GM04503 (cell line): Measurements from ENCODE around the gene GTF2I.
A peak's percentile ranks its signal among the peaks of the same experiment; 100 is the strongest.
"Not testable (repeated sequence)": the region's sequence is repeated elsewhere in the genome, so short reads cannot be mapped to it uniquely, and the experiment has no call there.

Experiments
- DNase-seq: peaks from one replicate; pipeline ENCODE4 v3.0.0-alpha.2; 2012; ENCODE audit warnings: low read depth

Gene GTF2I

DNA sequence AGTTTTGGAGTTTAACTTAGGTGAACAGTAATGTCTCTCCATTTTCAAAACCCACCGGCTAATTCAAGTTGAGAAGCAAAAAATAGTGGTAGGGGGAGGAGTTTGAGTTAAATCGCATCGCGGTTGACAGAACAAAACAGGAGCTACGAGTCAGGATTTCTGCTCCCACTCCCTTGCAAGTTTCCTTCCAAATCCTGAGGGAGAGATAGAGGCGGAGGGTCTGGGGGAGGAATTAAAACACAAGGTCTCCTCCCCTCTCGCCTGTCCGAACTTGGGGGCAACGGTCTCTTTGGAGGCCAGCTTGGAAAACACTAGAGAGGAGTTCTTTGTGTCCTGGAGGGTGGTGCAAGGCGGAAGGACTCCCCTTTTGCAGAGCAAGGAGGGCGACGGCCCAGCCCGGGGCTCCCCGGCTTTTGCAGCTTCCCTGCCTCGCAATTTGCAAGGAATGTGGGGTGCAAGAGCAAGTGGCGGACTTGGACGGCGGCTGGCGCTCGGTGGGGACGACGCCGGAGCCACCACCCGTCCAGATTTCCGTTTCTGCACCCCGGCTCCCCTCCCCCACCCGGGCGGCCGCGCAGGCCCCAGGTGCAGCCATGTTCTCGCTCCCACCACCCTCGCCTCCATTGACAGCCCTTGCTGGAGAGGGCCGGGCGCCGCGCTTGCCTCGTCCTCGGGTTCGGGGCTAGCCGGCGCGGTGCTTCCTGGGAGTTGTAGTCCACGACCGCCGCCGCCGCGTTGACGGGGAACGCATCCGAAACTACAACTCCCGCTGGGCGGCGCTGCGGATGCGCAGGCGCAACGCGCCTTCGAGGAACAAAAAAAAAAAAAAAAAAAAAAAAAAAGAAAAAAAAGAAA, 454 bp upstream of the GTF2I start:
- peak; percentile 67 for DNase-seq

DNA sequence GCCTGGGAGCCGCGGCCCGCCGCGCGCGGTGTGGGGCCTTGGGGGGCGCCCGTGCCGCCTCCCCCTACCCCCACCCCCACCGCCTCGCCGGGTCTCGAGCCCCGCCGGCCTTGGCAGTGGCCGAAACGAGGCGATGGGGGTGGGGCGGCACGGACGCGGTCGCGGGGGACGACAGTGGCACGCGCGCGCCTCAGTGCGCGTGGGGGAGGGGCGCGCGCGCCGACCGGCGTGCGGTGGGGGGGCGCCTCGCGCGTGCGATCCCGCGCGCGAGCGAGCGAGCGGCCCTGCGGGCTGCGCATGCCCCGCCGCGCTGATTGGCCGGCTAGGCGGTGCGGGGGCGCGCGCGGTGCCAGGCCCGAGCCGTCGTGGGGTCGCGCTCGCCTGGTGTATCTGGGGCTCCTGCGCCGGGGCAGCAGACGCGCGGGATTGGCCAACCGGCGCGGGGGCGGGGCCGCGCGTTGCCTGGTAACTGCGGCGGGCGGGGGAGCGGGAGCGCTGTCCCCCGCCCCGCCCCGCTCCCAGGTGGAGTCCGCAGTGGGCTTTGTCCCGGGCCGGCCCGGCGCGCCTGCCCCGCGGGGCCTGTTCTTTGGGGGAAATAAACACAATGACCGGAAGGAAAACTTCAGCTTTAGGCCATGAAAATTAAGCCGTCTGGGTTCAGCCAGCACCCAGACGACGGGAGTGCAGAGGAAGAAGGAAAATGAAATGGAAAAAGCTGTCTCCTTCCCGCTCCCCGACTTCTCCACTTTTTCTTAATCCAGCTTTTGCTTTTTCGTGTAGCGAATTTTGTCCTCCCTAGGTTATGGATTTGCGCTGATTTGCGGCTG, 873 bp downstream of the GTF2I start:
- DNase-seq: peak; percentile 38

DNA sequence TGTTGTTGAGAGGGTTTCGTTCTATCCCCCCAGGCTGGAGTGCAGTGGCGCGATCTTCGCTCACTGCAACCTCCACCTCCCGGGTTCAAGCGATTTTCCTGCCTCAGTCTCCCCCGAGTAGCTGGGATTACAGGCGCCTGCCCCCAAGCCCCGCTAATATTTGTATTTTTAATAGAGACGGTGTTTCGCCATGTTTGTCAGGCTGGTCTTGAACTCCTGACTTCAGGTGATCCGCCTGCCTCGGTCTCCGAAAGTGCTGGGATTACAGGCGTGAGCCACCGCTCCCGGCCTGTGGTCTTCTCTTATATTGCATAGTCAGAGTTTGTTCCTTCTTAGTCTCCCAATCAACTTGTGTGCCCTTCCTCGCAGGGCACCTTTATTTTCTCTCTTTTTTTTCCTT, 2.7 kb downstream of the GTF2I start:
- not testable (repeated sequence) for DNase-seq

DNA sequence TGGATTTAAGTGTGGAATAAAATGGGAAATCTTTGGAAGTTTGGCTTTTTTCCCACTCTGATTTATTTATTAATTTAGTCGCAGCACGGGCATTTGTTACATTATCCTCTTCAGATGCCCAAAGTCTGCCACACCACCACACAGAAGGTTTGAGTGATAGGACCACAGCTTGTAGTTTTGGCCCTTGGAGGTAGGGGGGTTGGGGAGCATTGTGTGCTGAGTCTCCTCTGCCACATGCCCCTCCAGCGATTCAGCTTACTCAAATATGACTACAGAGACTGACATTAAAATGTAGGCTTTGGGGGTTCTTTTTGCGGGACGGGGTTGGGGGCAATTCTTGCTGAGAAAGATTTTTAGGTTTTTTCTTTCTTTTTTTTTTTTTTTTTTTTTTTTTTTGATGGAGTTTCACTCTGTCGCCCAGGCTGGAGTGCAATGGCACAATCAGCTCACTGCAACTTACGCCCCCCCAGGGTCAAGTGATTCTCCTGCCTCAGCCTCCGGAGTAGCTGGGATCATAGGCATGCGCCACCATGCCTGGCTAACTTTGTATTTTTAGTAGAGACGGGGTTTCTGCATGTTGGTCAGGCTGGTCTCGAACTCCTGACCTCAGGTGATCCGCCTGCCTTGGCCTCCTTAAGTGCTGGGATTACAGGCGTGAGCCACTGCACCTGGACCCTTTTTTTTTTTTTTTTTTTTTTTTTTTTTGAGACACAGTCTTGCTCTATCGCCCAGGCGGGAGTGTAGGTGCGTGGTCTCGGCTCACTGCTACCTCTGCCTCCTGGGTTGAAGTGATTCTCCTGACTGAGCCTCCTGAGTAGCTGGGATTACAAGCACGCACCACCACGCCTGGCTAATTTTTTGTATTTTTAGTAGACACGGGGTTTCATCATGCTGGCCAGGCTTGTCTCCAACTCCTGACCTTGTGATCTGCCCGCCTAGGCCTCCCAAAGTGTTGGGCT, 4.6 kb downstream of the GTF2I start:
- not testable (repeated sequence) for DNase-seq

DNA sequence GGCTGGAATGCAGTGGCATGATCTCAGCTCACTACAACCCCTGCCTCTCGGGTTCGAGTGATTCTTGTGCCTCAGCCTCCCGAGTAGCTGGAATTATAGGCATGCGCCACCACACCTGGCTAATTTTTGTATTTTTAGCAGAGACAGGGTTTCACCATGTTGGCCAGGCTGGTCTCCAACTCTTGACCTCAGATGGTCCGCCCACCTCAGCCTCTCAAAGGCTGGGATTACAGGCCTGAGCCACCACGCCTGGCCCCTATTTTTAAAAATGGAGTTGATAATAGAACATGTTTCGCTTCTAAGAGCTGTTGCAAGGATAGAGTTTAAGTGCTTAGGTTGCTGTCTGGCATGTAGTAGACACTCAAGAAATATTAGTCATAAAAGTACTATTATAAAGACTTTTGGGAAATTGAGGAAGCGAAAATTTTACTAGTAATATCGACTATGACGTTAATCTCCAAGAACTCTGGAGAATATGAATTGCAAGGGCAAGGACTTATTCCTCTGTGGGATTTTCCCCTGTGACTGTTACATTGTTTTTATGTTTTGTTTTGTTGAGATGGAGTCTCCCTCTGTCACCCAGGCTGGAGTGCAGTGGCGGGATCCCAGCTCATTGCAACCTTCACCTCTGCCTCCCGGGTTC, 7.9 kb downstream of the GTF2I start:
- DNase-seq: no peak

DNA sequence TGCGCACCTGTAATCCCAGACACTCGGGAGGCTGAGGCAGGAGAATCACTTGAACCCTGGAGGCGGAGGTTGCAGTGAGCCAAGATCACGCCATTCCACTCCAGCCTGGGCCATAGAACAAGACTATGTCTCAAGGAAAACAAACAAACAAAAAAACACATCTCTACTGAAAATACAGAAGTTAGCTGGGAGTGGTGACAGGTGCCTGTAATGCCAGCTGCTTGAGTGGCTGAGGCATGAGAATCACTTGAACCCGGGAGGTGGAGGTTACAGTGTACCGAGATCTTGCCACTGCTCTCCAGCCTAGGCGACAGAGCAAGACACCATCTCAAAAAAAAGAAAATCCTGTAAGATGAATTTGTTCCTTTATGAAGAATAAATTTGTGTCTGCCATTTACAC, 9.5 kb downstream of the GTF2I start:
- not testable (repeated sequence) for DNase-seq

DNA sequence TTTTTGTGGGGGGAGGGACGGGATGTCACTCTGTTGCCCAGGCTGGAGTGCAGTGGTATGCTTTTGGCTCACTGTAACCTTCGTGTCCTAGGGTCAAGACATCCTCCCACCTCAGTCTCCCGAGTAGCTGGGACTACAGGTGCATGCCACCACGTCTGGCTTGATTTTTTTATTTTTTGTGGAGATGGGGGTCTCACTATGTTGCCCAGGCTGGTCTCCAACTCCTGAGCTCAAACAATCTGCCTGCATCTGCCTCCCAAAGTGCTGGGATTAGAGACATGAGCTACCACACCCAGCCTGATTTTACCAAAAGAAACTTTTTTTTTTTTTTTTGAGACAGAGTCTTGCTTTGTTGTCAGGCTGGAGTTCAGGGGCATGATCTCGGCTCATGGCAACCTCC, 10.0 kb downstream of the GTF2I start:
- not testable (repeated sequence) for DNase-seq

DNA sequence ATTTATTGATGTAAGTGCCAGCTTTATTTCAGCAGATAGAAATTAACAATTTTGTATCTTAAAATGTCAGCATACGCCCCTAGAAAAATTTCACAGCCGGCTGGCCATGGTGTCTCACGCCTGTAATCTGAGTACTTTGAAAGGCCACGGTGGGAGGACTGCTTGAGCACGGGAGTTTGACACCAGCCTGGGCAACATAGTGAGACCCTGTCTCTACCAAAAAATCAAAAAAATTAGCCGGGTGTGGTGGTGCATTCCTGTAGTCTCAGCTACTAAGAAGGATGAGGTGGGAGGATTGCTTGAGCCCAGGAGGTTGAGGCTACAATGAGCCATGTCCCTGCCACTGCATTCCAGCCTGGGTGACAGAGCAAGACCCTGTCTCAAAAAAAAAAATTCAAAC, 14.1 kb downstream of the GTF2I start:
- no peak for DNase-seq

DNA sequence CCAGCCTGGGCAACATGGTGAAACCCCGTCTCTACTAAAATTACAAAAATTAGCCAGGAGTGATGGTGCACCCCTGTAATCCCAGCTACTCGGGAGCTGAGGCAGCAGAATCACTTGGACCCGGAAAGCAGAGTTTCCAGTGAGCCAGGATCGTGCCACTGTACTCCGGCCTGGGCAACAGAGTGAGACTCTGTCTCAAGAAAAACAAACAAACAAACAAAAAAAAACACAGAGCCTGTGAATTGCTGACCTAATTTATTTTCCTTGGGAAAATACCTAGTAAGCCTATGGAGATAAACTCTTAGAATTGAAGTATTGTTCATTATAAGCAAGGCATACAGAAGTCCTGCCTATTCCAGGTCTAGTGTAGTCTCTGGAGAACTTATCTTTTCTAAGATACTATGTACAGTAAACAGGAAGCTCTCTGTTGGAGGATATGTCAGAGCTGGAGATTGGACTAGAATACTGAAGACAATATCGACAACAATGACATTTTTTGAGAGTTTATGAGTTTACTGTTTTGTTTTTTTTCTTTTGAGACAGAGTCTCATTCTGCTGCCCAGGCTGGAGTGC, 14.9 kb downstream of the GTF2I start:
- no peak for DNase-seq

DNA sequence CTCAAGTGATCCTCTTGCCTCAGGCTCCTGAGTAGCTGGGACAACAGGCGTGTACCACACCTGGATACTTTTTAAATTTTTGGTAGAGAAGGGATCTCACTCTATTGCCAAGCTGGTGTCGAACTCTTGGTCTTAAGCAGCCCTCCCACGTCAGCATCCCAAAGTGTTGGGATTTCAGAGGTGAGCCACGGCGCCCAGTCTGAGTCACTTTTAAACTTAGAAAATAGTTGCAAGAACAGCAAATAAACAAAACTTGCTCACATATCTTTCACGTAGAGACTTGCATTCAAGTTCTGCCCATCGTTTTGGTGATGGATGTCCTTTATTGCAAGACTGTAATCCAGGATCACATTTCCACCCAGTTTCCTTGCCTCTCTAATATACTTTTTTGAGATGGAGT, 16.6 kb downstream of the GTF2I start:
- no peak for DNase-seq

DNA sequence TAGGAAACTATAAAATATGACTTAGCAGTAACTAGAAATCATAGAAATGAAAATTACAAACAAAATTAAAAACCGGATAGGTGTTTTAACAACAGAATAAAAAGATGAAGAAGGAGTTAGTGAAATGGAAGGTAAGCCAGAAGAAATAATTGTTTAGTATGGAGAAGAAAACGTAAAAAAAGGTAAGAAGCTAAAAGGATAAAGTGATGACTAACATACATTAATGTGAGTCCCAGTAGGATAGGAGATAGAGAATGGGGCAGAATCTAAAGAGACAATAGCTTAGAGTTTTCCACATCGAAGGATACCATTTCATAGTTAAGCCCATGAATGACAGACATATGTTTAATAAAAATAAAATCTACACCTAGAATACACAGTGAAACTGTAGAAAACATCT, 25.3 kb downstream of the GTF2I start:
- no peak for DNase-seq

DNA sequence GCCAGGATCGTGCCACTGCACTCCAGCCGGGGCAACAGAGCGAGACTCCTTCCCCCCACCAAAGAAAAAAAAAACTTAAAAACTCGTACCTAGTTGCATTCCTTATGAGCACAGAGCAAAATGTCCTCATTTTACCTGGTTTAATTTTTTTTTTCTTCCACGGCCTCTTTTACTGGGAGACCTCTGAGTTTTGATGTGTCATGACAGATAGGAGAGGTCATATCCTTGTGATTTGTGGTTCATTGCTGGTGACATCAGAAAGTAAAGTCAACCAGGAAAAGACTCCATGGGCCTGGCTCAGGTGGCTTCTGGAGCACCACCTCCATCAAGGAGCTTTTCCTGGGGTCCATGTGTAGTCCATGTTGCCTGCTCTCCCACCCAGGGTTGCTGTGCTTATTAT, 26.3 kb downstream of the GTF2I start:
- DNase-seq: no peak

DNA sequence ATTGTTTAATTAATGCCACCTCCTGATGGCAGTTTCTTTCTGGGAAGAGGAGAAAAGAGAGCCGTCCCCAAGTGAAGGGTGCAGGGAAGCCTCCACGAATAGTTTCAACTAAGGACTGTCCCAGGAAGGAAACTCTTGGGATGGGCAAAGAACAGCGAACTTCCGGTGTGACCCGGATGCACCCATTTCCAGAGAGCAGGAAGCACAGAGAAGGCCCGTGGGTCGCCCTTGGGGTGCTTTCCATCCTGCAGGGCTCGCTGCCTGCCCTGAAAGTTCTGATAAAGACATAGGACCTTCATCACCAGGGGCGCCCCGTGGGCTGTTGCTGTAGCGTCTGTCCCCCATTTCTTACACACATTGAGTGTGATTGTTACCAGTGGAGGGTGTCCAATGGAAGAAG, 27.0 kb downstream of the GTF2I start:
- no peak for DNase-seq

DNA sequence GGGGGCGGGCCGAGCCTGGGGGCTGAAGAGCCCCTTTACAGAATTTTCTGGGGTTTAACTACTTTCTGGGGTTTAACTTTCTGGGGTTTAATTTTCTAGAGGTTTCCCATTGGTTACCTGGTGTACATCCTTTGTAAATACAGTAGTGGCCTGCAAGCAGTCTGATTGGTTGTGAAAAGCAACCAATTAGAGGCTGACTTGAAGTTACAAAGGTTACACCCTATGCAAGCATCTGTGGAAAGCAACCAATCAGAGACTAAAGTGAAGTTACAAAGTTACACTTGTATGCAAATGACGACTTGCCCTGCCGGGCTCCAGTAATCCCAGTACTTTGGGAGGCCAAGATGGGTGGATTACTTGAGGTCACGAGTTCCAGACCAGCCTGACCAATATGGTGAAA, 27.4 kb downstream of the GTF2I start:
- no peak for DNase-seq

DNA sequence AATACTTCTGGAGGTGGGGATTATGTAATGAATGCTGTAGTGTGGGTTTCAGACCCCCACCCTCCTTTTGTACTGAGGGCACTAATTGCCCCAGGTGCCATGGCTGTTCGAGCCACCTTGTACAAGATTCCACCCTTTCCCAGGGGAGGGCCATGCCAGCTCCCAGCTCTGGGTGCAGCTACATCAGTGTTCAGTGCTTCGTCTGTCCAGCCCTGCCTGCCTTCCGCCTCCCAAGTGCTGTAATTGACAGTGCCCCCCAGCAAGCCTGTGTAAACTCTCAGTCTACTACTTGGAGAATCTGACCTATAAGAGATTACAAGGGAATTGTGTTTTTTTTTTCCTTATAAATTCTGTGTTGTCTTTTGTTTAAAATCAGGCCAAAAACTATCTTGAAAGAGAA, 33.0 kb downstream of the GTF2I start:
- no peak for DNase-seq

DNA sequence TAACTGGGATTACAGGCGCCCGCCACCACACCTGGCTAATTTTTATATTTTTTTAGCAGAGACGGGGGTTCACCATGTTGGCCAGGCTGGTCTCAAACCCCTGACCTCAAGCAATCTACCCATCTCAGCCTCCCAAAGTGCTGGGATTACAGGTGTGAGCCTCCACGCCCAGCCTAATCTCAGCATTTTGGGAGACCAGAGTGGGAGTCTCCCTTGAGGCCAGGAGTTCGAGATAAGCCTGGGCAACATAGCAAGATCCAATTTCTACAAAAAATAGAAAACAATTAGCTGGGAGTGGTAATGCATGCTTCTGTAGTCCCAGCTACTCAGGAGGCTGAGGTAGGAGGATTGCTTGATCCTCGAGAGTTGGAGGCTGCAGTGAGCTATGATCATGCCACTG, 46.9 kb downstream of the GTF2I start:
- DNase-seq: not testable (repeated sequence)

DNA sequence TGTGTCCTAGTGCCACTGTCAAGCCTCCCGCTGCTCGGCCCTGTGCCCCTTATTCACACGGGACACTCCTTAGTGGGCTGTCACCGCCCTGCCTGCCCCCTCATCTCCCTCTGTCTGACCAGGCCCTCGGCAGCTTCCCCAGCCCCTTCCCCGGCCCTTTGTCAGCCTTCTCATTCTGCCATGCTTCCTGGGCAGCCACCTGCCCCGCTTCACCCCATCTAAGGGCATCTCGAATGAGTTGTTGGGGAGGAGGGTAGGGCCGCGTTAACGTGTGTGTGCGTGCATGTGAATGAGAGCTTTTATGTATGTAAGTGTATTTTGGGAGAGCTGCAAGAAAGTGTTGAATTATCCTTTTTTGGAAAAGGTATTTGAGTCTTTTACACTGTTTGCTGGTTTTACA, 49.7 kb downstream of the GTF2I start:
- no peak for DNase-seq

DNA sequence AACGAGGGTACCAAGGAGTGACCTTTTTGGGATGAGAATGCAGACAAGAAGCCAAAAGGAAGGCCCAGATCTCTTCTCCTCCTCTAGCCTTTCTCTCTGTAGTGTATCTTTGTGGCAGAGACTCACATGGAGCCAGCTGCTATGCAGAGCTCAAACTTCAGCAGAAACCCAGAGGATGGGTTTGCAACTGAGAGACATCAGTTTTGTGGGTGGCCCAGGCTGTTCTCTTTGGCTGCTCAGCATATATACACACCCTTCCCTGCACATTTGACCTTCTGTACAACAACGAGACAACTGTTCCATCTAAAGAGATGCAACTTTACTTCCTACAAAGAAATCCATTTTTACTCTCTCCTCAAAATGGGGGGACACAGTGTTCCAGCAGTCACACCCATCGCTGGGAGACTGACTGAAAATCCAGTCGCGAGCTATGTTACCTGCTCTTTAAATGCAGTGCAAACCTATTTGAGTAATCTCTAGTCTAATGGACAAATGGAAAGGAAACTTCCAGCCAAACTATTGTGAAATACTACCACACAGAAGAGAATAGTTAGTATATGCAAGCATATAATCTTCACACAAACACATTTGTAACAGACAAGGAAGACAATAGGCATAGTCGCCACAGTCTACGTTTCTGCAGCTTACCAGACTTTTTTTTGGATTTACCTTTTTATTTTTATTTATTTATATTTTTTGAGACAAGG, 51.2 kb downstream of the GTF2I start:
- DNase-seq: no peak

DNA sequence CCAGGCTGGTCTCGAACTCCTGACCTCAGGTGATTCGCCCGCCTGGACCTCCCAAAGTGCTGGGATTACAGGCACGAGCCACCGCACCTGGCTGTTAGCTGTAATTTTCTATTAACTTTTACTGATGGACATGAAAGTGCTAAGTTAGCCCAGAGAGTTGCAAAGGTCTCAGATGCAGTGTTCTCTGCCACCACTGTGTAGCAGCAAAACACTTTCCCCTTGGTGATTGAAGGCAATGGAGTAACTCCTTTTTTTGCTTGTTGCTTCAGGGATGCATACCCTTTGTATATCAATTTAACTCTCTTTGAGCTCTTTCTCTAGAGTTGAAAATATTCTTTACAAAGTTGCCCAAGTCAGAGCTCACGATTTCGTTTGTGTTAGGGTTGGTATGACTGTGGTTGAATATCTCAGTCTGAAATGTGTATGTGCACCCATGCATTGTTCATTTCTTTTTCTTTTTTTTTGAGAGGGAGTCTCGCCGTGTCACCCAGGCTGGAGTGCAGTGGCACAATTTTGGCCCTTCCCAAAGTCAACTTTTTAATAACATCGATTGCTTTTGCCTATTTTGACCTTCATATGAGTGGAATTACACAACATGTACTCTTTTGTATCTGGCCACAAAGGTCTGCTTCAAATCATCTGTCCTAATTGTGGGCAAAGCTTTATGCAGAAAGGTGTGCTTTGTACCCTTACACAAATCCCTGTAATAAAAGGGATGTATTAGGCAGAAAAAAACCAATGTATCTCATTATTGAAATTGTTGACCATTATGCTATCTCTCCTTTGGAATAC, 52.6 kb downstream of the GTF2I start:
- no peak for DNase-seq

DNA sequence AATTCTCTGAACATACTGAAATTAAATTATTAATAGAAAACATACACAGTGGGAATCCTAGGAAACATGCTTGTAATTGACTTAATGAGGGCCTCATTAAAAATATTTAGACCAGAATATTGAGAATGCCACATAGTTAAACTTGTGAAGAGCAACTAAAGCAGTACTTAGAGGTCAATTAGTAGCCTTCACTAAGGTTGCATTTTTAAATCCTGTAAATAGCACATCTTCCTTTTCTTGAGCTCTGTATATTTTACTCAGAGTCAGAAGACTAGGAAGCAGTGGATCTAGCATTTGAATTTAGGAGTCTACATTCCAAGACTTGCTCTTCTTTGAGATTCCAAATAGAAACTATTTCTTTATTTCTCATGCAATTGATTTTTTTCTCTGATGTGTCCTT, 56.0 kb downstream of the GTF2I start:
- DNase-seq: no peak
